ENCODE measurements around the gene CASK. TPM values are rescaled to one million over a fixed set of nuclear protein-coding genes. Genes with fewer than 3 reads are reported as not detected.

Gene CASK
- total RNA-seq, 4 donors from 2014 or later = 21.3 to 28.7 (median 24.0) TPM

DNA sequence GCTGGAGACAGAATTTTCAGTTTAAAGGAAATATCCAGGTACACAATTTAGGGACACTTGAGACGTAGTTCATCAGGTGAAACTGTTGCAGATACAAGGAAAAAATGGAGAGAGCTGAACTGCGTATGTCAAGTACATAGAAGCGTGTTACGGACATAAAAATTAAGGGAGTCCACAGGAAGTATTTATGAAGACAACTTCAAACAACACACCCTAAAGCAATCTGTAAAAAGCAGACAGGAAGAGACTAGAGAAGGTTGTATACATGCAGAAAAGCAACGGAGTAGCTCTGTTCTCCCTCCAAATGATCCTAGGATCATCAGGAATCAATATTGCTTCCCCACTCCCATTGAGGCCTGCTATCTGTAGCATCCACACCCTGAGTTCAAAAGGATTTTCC lies 5.8 kb downstream of the CASK start:
- Histone ChIP-seq H3K36me3 (no peaks in the 10 kb centered on the region), H3K9me3 (no peaks in the 10 kb centered on the region), H3K4me3 (no peak overlapping the region), H3K4me1 (peaks cover 0 to 37% (median 15%) of the 10 kb centered on the region in 4 donors), H3K27me3 (no peaks in the 10 kb centered on the region), H3K27ac (replicated peaks in 1 of 4) (no peak overlapping the region)
- WGBS = 81% methylated on average over 5 of the region's 5 CpGs
- intact Hi-C loops (cut with DNase I) = no loop called here
- TF ChIP-seq EP300 (IDR thresholded peaks at IDR 0.05) (no peak), POLR2A (IDR thresholded peaks at IDR 0.05; ENCODE audit: low read depth) (no peak), POLR2AphosphoS5 (IDR thresholded peaks at IDR 0.05) (no peak)
- TF ChIP-seq, protein P1, sequence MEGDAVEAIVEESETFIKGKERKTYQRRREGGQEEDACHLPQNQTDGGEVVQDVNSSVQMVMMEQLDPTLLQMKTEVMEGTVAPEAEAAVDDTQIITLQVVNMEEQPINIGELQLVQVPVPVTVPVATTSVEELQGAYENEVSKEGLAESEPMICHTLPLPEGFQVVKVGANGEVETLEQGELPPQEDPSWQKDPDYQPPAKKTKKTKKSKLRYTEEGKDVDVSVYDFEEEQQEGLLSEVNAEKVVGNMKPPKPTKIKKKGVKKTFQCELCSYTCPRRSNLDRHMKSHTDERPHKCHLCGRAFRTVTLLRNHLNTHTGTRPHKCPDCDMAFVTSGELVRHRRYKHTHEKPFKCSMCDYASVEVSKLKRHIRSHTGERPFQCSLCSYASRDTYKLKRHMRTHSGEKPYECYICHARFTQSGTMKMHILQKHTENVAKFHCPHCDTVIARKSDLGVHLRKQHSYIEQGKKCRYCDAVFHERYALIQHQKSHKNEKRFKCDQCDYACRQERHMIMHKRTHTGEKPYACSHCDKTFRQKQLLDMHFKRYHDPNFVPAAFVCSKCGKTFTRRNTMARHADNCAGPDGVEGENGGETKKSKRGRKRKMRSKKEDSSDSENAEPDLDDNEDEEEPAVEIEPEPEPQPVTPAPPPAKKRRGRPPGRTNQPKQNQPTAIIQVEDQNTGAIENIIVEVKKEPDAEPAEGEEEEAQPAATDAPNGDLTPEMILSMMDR (IDR thresholded peaks at IDR 0.05) = no peak
- DNase-seq (ENCODE audit: extremely low spot score) = no peak

DNA sequence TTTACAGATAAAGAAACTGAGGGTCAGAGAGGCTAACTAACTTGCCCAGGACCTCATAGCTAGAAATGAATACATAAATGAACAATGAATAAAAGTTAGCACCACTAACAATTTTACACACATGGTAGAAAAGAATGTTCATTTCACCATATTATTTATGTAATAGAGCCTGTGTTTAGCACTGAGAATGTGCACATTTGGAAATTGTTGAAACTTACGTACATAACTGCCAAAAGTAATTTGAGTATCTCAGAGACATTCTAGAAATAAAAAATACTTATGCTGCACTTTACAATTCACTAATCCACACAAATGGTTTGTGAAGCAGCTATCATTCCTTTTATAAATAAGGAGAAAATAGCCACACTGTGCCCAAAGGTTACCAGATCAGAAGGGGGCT lies 9.9 kb downstream of the CASK start:
- intact Hi-C loops (cut with DNase I) = no loop called here
- TF ChIP-seq EP300 (IDR thresholded peaks at IDR 0.05) (no peak), POLR2A (IDR thresholded peaks at IDR 0.05; ENCODE audit: low read depth) (no peak), POLR2AphosphoS5 (IDR thresholded peaks at IDR 0.05) (no peak)
- TF ChIP-seq, protein P1 (IDR thresholded peaks at IDR 0.05) = no peak
- WGBS = 70% methylated on average over 1 of the region's 1 CpG
- H3K27ac ChIP-seq (replicated peaks in 1 of 4) = no peak overlapping the region
- peaks cover 0 to 30% (median 7%) of the 10 kb centered on the region in 4 donors for H3K4me1 ChIP-seq
- H3K9me3 ChIP-seq = no peaks in the 10 kb centered on the region
- H3K36me3 ChIP-seq = no peaks in the 10 kb centered on the region
- no peak for DNase-seq (ENCODE audit: extremely low spot score)
- no peaks in the 10 kb centered on the region for H3K27me3 ChIP-seq
- H3K4me3 ChIP-seq = no peak overlapping the region

DNA sequence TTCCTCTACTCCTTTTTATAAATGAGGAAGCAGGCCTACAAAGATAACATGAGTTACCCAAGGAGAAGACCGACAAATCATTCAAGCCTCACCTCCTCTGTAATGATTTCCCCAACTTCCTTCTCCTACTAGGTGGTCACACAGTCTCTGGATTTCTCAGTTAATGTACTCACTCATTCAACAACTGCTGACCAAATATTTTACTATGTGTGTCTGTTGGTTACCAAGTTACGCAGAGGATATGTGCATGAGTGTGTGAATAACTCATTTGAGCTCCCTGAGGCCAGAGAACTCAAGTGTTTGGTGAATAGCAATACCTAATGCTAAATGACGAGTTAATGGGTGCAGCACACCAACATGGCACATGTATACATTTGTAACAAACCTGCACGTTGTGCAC lies 10.4 kb downstream of the CASK start:
- Histone ChIP-seq H3K36me3 (no peaks in the 10 kb centered on the region), H3K4me3 (no peak overlapping the region), H3K27ac (replicated peaks in 1 of 4) (no peak overlapping the region), H3K4me1 (peaks cover 0 to 30% (median 5%) of the 10 kb centered on the region in 4 donors), H3K9me3 (no peaks in the 10 kb centered on the region), H3K27me3 (no peaks in the 10 kb centered on the region)
- intact Hi-C loops (cut with DNase I) = no loop called here
- 67% methylated on average over 4 of the region's 4 CpGs for WGBS
- no peak for TF ChIP-seq POLR2AphosphoS5 (IDR thresholded peaks at IDR 0.05)
- no peak for TF ChIP-seq EP300 (IDR thresholded peaks at IDR 0.05)
- DNase-seq (ENCODE audit: extremely low spot score) = no peak

GRCh38 chrX:41909068-41909467 lies 14.3 kb downstream of the CASK start:
- TF ChIP-seq POLR2A (IDR thresholded peaks at IDR 0.05; ENCODE audit: low read depth) (no peak), EP300 (IDR thresholded peaks at IDR 0.05) (no peak), POLR2AphosphoS5 (IDR thresholded peaks at IDR 0.05) (no peak)
- TF ChIP-seq, protein P1 (IDR thresholded peaks at IDR 0.05) = no peak
- Histone ChIP-seq H3K4me1 (peaks cover 0 to 21% (median 5%) of the 10 kb centered on the region in 4 donors), H3K4me3 (no peak overlapping the region), H3K27me3 (no peaks in the 10 kb centered on the region), H3K9me3 (no peaks in the 10 kb centered on the region), H3K27ac (replicated peaks in 1 of 4) (no peak overlapping the region), H3K36me3 (no peaks in the 10 kb centered on the region)
- intact Hi-C loops (cut with DNase I) = no loop called here
- DNase-seq (ENCODE audit: extremely low spot score) = no peak

DNA sequence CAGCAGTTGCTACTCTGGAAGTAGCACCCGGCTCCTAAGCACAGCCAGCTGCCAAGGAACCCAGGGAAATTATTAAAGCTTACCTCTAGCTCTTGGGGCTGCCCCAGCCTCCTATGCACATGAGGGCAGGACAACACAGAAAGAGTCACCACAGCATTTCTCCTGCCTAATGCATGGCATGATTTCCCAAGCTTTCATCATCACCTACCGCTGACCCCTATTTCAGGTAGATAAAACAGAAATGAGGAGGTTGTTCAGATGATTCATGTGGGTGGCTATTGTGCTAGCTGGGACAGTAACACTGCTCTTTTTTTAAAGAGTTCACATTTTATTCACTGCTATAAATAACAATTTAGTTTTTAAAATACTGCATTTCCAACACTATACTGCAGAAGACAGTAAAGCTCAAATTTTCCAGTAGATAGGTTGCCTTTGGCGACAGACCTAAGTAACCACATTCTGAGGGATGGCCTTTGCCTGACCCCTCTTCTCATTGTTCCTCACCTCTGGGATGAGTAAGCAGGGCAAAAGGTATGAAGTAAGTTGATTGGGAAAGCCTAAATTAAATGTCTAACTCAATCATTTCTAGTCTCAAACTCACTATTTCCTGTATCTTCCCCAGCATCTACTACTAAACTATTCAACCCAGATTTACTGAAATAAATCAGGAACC lies 16.7 kb downstream of the CASK start:
- Histone ChIP-seq H3K27ac (replicated peaks in 1 of 4) (no peak overlapping the region), H3K9me3 (no peaks in the 10 kb centered on the region), H3K27me3 (no peaks in the 10 kb centered on the region), H3K4me3 (no peak overlapping the region), H3K4me1 (peaks cover 0 to 7% (median 0%) of the 10 kb centered on the region in 4 donors), H3K36me3 (no peaks in the 10 kb centered on the region)
- TF ChIP-seq POLR2A (IDR thresholded peaks at IDR 0.05; ENCODE audit: low read depth) = no peak
- no peak for TF ChIP-seq POLR2AphosphoS5 (IDR thresholded peaks at IDR 0.05)
- TF ChIP-seq, protein P1 (IDR thresholded peaks at IDR 0.05) = no peak
- TF ChIP-seq EP300 (IDR thresholded peaks at IDR 0.05) = no peak
- DNase-seq (ENCODE audit: extremely low spot score) = no peak
- intact Hi-C loops (cut with DNase I) = no loop called here
- 80% methylated on average over 3 of the region's 3 CpGs for WGBS
